Stimulated activated CD4-positive, alpha-beta T cell treated with anti-CD3 and anti-CD28 coated beads, Interleukin-2, amount 100 ng/mL, for 4 hours (primary cell): ENCODE results near the gene TMEM219.
A peak's percentile ranks its signal among the peaks of the same experiment; 100 is the strongest.
"Not testable (repeated sequence)": the region's sequence is repeated elsewhere in the genome, so short reads cannot be mapped to it uniquely, and the experiment has no call there.

ENCODE experiments used
- DNase-seq: peaks from one replicate; pipeline ENCODE4 v3.0.0-alpha.2; 2020; ENCODE audit warnings: low read depth

The TMEM219 gene

GRCh38 chr16:29961479-29962343 lies at the start of gene TMEM219:
Gene TMEM219 (plus strand): TSS chr16:29962079. CDS start chr16:29963144, 1,065 bp downstream.
- peak; percentile 88 for DNase-seq

- no peak for DNase-seq
Observed at GRCh38 chr16:29912087-29912486, 49.8 kb upstream of the TMEM219 start.

- DNase-seq, result no peak
Observed at GRCh38 chr16:29913514-29913913, 48.4 kb upstream of the TMEM219 start.

GRCh38 chr16:29915590-29916247 lies 46.2 kb upstream of the TMEM219 start:
- no peak for DNase-seq

GRCh38 chr16:29916979-29917378 lies 44.9 kb upstream of the TMEM219 start:
- DNase-seq, result no peak

GRCh38 chr16:29920288-29921033 lies 41.4 kb upstream of the TMEM219 start:
- no peak for DNase-seq

- no peak for DNase-seq
Observed at GRCh38 chr16:29921034-29921385, 40.9 kb upstream of the TMEM219 start.

- DNase-seq, result no peak
Observed at GRCh38 chr16:29922326-29922725, 39.6 kb upstream of the TMEM219 start.

- no peak for DNase-seq
Observed at GRCh38 chr16:29922986-29923501, 38.8 kb upstream of the TMEM219 start.

GRCh38 chr16:29925105-29925756 lies 36.6 kb upstream of the TMEM219 start:
- no peak for DNase-seq

GRCh38 chr16:29925781-29926710 lies 35.8 kb upstream of the TMEM219 start, which contains the start of gene KCTD13:
Gene KCTD13 (minus strand): TSS chr16:29926226. CDS start chr16:29926033, 193 bp downstream.
- peak; percentile 75 for DNase-seq

GRCh38 chr16:29926711-29927052 lies 35.2 kb upstream of the TMEM219 start:
- DNase-seq, result no peak

- DNase-seq, result no peak
Observed at GRCh38 chr16:29927070-29927905, 34.6 kb upstream of the TMEM219 start.

GRCh38 chr16:29931750-29932149 lies 30.1 kb upstream of the TMEM219 start:
- DNase-seq, result not testable (repeated sequence)

GRCh38 chr16:29940656-29941055 lies 21.2 kb upstream of the TMEM219 start:
- no peak for DNase-seq

- DNase-seq, result no peak
Observed at GRCh38 chr16:29943846-29944799, 17.8 kb upstream of the TMEM219 start.

- no peak for DNase-seq
Observed at GRCh38 chr16:29947897-29948296, 14.0 kb upstream of the TMEM219 start.

- no peak for DNase-seq
Observed at GRCh38 chr16:29950806-29951461, 10.9 kb upstream of the TMEM219 start.
